Fibroblast of pulmonary artery (primary cell): ENCODE data around the gene MYCBP.
A peak's percentile ranks its signal among the peaks of the same experiment; 100 is the strongest.
"Not testable (repeated sequence)": the region's sequence is repeated elsewhere in the genome, so short reads cannot be mapped to it uniquely, and the experiment has no call there.

Experiments used
- DNase-seq: peaks from one replicate; pipeline ENCODE4 v3.0.0-alpha.2; 2010; ENCODE audit warnings: low read depth
- H3K4me3 ChIP-seq: replicated peaks from 2 replicates; pipeline ENCODE4 v1.5.1; 2011; ENCODE audit warnings: low read depth, mild to moderate bottlenecking, control low read depth, low read length, moderate library complexity
- TF ChIP-seq, protein P1 (sequence below): IDR thresholded peaks from 2 replicates; pipeline ENCODE4 v1.5.1; 2011; ENCODE audit warnings: mild to moderate bottlenecking, control low read depth, low read length, inconsistent platforms; ENCODE audit errors: missing control alignments

MYCBP gene

DNA sequence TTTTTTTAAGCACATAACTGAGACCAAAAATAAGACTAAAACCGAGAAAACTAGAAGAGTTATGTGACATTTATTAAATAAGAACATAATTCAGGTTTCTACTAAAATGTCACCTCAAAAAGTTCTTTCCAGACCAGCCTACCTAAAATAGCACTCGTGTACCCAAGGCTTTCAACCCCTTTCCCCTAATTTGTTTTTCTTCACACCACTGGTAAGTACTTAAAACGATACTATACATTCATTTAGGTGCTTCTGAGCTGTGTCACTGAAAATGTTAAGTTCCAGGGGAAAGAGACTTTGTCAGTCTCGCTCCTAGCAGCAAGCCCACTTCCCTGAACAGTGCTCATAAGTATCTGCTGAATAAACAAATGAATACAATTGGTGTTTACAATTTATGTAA, 20.4 kb downstream of the MYCBP start:
- TF ChIP-seq, protein P1, sequence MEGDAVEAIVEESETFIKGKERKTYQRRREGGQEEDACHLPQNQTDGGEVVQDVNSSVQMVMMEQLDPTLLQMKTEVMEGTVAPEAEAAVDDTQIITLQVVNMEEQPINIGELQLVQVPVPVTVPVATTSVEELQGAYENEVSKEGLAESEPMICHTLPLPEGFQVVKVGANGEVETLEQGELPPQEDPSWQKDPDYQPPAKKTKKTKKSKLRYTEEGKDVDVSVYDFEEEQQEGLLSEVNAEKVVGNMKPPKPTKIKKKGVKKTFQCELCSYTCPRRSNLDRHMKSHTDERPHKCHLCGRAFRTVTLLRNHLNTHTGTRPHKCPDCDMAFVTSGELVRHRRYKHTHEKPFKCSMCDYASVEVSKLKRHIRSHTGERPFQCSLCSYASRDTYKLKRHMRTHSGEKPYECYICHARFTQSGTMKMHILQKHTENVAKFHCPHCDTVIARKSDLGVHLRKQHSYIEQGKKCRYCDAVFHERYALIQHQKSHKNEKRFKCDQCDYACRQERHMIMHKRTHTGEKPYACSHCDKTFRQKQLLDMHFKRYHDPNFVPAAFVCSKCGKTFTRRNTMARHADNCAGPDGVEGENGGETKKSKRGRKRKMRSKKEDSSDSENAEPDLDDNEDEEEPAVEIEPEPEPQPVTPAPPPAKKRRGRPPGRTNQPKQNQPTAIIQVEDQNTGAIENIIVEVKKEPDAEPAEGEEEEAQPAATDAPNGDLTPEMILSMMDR: no peak
- DNase-seq: no peak

DNA sequence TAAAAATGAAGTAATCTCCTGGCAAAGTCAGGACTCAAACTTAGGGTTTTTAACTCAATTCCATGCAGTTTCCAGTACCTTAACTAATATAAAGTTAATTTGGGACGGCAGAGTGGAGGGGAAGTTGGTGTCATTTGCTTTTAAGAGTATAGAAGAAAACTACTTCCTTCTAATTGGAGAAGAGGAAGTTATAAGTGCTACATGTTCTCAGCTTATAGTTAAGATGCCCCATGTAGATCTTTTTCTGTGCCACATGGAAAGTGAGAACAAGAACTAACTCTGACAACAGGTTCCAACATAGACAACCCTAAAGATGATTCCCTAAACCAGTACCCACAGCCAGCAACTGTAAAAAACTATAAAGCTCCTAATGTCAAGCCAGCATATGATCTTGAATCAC, 25.1 kb downstream of the MYCBP start:
- DNase-seq: no peak
- TF ChIP-seq, protein P1: no peak
- H3K4me3 ChIP-seq: no peak overlapping the region

More for the DNA sequence above, 20.4 kb downstream of the MYCBP start:
- no peak overlapping the region for H3K4me3 ChIP-seq

DNA sequence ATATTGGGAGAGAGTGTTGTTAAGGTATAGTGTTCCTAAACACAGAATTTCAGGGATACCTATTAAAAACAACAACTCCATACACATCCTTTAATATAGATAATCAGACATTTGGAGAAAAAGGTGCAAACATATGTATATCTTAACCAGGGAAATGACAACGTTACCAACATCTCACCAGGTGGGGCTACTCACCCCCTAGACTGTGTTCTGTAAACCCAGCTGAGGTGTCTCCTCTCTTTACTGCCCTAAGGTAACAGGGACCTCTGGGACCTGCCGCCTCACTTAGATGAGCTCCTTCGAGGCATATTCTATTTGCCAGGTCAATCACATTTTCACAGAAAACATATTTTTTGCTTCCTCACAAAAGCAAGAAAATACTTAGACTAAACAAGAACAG, 26.9 kb downstream of the MYCBP start:
- TF ChIP-seq, protein P1: no peak
- DNase-seq: no peak
- no peak overlapping the region for H3K4me3 ChIP-seq

DNA sequence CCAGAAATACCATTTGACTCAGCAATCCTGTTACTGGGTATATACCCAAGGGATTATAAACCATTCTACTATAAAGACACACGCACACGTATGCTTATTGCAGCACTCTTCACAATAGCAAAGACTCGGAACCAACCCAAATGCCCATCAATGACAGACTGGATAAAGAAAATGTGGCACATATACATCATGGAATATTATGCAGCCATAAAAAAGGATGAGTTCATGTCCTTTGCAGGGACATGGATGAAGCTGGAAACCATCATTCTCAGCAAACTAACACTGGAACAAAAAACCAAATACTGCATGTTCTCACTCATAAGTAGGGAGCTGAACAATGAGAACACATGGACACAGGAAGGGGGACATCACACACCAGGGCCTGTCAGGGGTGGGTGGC, 28.1 kb downstream of the MYCBP start:
- not testable (repeated sequence) for DNase-seq, H3K4me3 ChIP-seq

DNA sequence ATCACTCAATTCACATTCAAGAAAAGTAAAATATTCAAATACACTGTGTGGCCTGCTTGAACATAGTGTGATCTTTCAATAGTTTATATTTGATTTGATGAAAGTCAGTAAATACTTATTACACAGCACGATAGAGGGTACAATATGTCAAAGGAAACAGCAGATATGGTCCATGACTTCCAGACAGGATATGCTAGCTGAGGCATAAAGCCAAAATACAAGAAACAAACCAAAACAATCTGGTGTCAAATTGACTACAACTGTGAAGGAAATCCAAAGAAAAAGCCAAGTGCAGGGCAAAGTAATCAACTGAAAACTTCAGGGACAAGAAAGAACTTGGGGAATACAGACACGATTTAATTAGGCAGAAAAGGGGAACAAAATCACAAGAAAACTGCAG, 32.9 kb downstream of the MYCBP start:
- H3K4me3 ChIP-seq: no peak overlapping the region
- DNase-seq: no peak
- TF ChIP-seq, protein P1: no peak

DNA sequence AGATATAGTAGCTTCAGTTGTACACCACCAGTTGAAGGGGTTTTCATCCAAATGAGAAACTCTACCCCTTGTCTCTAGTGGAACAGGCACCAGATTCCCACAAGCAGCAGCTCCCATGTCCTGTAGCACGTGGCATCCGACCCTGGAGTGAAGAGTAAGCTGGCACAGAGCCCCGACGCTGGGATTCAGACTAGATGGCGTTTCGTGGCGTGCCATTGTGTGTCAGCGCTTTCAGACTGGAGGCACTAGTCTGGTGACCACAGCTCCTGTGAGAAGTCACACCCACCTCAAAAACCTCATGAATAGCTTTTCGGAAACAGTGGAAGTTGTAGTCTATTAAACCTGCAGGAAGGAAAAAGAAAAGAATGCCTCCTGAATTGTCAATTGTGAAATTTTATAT, 33.8 kb downstream of the MYCBP start:
- no peak for DNase-seq
- TF ChIP-seq, protein P1: no peak
- no peak overlapping the region for H3K4me3 ChIP-seq

DNA sequence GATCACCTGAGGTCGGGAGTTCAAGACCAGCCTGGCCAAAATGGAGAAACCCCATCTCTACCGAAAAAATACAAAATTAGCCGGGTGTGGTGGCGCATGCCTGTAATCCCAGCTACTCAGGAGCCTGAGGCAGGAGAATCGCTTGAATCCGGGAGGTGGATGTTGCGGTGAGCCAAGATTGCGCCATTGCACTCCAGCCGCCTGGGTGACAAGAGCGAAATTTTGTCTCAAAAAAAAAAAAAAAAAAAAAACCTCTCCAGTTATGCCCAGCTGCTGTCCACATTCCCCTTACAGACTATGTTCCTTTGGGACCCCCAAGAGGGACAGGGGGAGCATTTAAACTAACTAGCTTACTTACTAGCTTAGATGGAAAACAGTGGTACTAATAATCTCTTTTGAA, 36.8 kb downstream of the MYCBP start:
- not testable (repeated sequence) for DNase-seq, H3K4me3 ChIP-seq

DNA sequence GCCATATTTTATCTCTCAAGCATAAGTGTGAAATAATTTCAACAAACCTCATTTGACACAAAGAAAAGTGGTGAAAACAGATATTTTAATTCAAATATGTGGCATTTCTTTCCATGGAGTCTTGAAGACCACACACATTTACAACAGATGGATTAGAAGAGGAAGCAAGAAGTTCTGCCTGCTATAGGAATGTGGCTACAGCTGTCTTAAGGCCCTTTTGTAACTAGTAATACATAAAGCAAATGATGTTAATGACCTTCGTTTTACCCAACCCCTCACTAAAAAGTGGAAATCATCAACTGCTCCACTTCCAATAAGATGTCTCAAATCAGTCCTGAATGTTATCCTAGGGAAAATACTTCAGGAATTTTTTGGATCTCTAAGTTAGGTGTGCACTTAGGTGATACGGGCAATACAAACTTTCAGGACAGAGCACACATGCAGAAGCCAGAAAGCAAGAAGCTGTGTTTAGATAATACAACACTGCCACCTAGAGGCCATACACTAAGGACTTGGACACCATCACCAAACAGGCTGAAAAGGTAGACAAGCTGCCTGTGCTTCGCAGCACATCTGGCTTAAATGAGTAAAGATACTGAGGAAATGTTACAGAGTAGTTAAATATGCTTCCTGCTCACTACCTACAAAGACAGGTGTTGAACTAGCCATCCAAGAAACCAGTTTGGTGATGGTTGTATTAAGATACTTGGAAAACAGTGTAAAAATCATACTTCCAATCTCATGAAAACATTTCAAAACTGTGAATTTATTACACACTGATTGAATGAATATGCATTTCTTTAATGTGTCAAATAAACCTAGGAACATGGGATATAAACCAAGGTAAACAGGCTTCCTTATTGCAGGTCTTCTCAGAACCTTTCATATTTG, 38.0 kb downstream of the MYCBP start:
- TF ChIP-seq, protein P1: peak; percentile 82
- DNase-seq: peak; percentile 92
- no peak overlapping the region for H3K4me3 ChIP-seq
